ENCODE data around the gene EML4.

Gene EML4

GRCh38 chr2:42224422-42225067 lies 55.4 kb downstream of the EML4 start:
- Histone ChIP-seq H3K4me2 (peak overlapping the region in 2 of 11 experiments; percentile 44 to 47; a peak in 3 of 22 replicates), H3K27ac (no peak overlapping the region), H3K4me1 (peaks cover 0 to 26% (median 5%) of the 10 kb centered on the region in 10 experiments; a peak in 12 of 20 replicates), H3K36me3 (peaks cover 0 to 13% (median 6%) of the 10 kb centered on the region in 11 experiments; a peak in 7 of 22 replicates), H3K27me3 (no peaks in the 10 kb centered on the region), H3K4me3 (no peak overlapping the region), H3K9ac (no peak overlapping the region), H3K9me3 (replicated peaks in 1 of 11) (no peaks in the 10 kb centered on the region), H4K20me1 (peaks cover 0 to 86% (median 24%) of the 10 kb centered on the region in 11 experiments; a peak in 9 of 22 replicates)
- no peak for TF ChIP-seq Cebpa-rat (IDR thresholded peaks at IDR 0.05)

DNA sequence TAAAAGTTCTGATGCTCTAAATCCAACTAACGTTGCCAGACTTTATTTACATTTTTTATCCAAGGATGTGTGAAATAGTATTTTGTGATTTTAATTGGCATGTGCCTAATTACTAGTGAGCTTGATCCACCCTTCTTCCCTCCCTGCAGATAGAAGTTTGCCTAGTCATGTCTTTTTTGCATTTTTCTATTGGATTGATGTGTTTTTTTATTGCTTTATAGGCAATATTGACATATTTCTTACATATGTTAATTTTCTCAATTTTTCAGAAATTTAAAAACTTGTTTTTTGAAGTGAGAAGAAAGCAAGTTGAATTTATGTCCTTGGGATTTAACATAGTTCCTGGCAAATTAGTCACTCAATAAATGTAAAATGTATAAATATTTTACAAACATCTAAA lies 56.4 kb downstream of the EML4 start:
- Histone ChIP-seq H3K4me2 (no peak overlapping the region), H3K4me3 (no peak overlapping the region), H3K27me3 (no peaks in the 10 kb centered on the region), H3K9ac (no peak overlapping the region), H3K4me1 (peaks cover 0 to 26% (median 10%) of the 10 kb centered on the region in 10 experiments; a peak in 12 of 20 replicates), H4K20me1 (peaks cover 0 to 86% (median 26%) of the 10 kb centered on the region in 11 experiments; a peak in 10 of 22 replicates), H3K27ac (no peak overlapping the region), H3K36me3 (peaks cover 0 to 13% (median 6%) of the 10 kb centered on the region in 11 experiments; a peak in 7 of 22 replicates), H3K9me3 (replicated peaks in 1 of 11) (no peaks in the 10 kb centered on the region)
- TF ChIP-seq Cebpa-rat (IDR thresholded peaks at IDR 0.05), result no peak

- Histone ChIP-seq H3K27me3 (no peaks in the 10 kb centered on the region), H4K20me1 (peaks cover 0 to 94% (median 25%) of the 10 kb centered on the region in 11 experiments; a peak in 11 of 22 replicates), H3K36me3 (peaks cover 0 to 6% (median 0%) of the 10 kb centered on the region in 11 experiments; a peak in 1 of 22 replicates), H3K9me3 (replicated peaks in 1 of 11) (no peaks in the 10 kb centered on the region), H3K27ac (no peak overlapping the region), H3K4me2 (no peak overlapping the region), H3K4me1 (peaks cover 0 to 26% (median 10%) of the 10 kb centered on the region in 10 experiments; a peak in 12 of 20 replicates), H3K4me3 (no peak overlapping the region), H3K9ac (no peak overlapping the region)
- TF ChIP-seq Cebpa-rat (IDR thresholded peaks at IDR 0.05), result no peak
Observed at GRCh38 chr2:42227491-42227890, 58.3 kb downstream of the EML4 start.

GRCh38 chr2:42228101-42228500 lies 58.9 kb downstream of the EML4 start:
- TF ChIP-seq Cebpa-rat (IDR thresholded peaks at IDR 0.05), result no peak
- Histone ChIP-seq H3K27me3 (no peaks in the 10 kb centered on the region), H3K36me3 (peaks cover 0 to 6% (median 0%) of the 10 kb centered on the region in 11 experiments; a peak in 1 of 22 replicates), H3K9me3 (replicated peaks in 1 of 11) (no peaks in the 10 kb centered on the region), H4K20me1 (peaks cover 0 to 94% (median 31%) of the 10 kb centered on the region in 11 experiments; a peak in 11 of 22 replicates), H3K9ac (no peak overlapping the region), H3K4me2 (no peak overlapping the region), H3K27ac (no peak overlapping the region), H3K4me3 (no peak overlapping the region), H3K4me1 (peaks cover 0 to 23% (median 10%) of the 10 kb centered on the region in 10 experiments; a peak in 12 of 20 replicates)

DNA sequence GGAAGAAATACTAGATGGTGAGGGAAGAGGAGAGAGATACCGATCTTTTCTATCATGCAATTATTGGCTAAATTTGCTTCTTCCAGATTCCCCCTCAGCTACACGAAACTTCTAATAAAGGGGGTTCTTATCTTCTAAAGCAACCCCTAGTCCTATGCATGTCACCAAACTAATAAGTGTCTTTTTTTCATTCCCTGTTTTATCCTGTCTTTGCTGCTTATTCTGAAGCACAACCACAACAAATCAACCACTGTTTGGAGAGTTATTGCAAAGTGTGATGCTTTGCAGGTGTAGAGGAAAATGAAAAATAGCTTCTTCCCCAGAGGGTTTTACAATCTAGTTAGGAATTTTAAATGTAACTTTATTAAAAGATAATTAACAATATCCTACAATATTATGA lies 60.8 kb downstream of the EML4 start:
- H4K20me1 ChIP-seq, result peaks cover 4 to 93% (median 44%) of the 10 kb centered on the region in 11 experiments; a peak in 13 of 22 replicates
- no peak for TF ChIP-seq Cebpa-rat (IDR thresholded peaks at IDR 0.05)

DNA sequence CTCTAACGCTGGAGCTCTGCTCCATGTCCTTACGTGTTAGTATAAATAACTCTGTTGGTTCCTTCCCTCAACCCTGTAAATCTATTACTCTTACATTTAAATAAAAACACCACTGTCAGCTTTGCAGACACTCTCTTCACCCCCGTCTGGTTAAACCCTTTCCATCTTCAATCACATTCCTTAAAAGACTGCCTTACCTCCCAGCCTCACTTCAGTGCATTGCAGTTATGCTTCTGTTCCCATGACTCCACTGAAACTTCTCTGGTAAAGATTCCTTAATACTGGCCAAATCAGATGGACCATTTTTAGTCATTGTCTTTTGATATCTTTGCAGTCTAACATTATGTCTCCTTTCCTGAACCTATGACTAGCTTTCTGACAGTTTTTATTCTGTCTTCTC lies 61.7 kb downstream of the EML4 start:
- Histone ChIP-seq H3K9ac (no peak overlapping the region), H3K4me1 (peaks cover 0 to 10% (median 3%) of the 10 kb centered on the region in 10 experiments; a peak in 5 of 20 replicates)

More for the DNA sequence above, 60.8 kb downstream of the EML4 start:
- no peaks in the 10 kb centered on the region for H3K27me3 ChIP-seq
- H3K4me3 ChIP-seq, result no peak overlapping the region
- peaks cover 0 to 7% (median 0%) of the 10 kb centered on the region in 11 experiments; a peak in 2 of 22 replicates for H3K36me3 ChIP-seq
- no peak overlapping the region for H3K27ac ChIP-seq
- peaks cover 0 to 10% (median 3%) of the 10 kb centered on the region in 10 experiments; a peak in 5 of 20 replicates for H3K4me1 ChIP-seq
- no peaks in the 10 kb centered on the region for H3K9me3 ChIP-seq (replicated peaks in 1 of 11)
- H3K9ac ChIP-seq, result no peak overlapping the region
- H3K4me2 ChIP-seq, result 0 out of 22 replicates have a peak overlapping the region, but pooled peaks of 2 of the 11 experiments have one; percentile 3 to 25

DNA sequence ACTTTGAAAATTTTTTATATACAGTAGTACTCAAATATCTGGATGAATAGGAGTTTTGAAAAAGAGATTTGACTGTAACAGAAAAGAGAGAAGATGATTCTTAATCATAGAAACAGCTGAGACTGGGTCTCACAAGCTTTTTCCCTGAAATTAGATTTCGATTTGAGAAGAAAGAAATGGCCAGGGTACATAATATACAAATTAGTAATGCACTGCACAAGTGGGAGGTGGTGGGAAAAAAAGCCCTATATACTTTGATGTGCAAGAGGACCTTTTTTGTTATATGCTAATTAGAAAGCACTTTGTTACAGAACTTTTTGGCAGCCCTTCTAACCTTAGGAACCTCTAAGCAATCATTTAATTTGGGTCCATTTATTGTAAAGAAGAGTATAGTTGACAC lies 62.9 kb downstream of the EML4 start:
- TF ChIP-seq Cebpa-rat (IDR thresholded peaks at IDR 0.05), result no peak
- H3K27ac ChIP-seq, result no peak overlapping the region
- H3K36me3 ChIP-seq, result peaks cover 0 to 12% (median 0%) of the 10 kb centered on the region in 11 experiments; a peak in 2 of 22 replicates
- no peak overlapping the region for H3K4me2 ChIP-seq
- H3K4me3 ChIP-seq, result no peak overlapping the region
- H3K27me3 ChIP-seq, result no peaks in the 10 kb centered on the region
- no peaks in the 10 kb centered on the region for H3K9me3 ChIP-seq (replicated peaks in 1 of 11)
- H3K4me1 ChIP-seq, result peaks cover 0 to 10% (median 3%) of the 10 kb centered on the region in 10 experiments; a peak in 5 of 20 replicates
- H3K9ac ChIP-seq, result no peak overlapping the region
- H4K20me1 ChIP-seq, result peaks cover 6 to 97% (median 44%) of the 10 kb centered on the region in 11 experiments; a peak in 14 of 22 replicates

More for the DNA sequence above, 61.7 kb downstream of the EML4 start:
- H4K20me1 ChIP-seq, result peaks cover 6 to 94% (median 44%) of the 10 kb centered on the region in 11 experiments; a peak in 13 of 22 replicates
- H3K4me3 ChIP-seq, result no peak overlapping the region
- no peak for TF ChIP-seq Cebpa-rat (IDR thresholded peaks at IDR 0.05)
- no peaks in the 10 kb centered on the region for H3K27me3 ChIP-seq
- no peak overlapping the region for H3K4me2 ChIP-seq
- H3K36me3 ChIP-seq, result peaks cover 0 to 11% (median 0%) of the 10 kb centered on the region in 11 experiments; a peak in 2 of 22 replicates
- H3K27ac ChIP-seq, result no peak overlapping the region
- no peaks in the 10 kb centered on the region for H3K9me3 ChIP-seq (replicated peaks in 1 of 11)

- Histone ChIP-seq H3K4me1 (peaks cover 0 to 10% (median 0%) of the 10 kb centered on the region in 10 experiments; a peak in 5 of 20 replicates), H3K27ac (no peak overlapping the region), H3K9me3 (replicated peaks in 1 of 11) (no peaks in the 10 kb centered on the region), H3K9ac (no peak overlapping the region), H3K27me3 (no peaks in the 10 kb centered on the region), H3K4me2 (no peak overlapping the region), H3K4me3 (no peak overlapping the region), H4K20me1 (peaks cover 9 to 98% (median 42%) of the 10 kb centered on the region in 11 experiments; a peak in 14 of 22 replicates), H3K36me3 (peaks cover 0 to 9% (median 0%) of the 10 kb centered on the region in 11 experiments; a peak in 1 of 22 replicates)
- TF ChIP-seq Cebpa-rat (IDR thresholded peaks at IDR 0.05), result no peak
Observed at GRCh38 chr2:42233976-42234441, 64.9 kb downstream of the EML4 start.

DNA sequence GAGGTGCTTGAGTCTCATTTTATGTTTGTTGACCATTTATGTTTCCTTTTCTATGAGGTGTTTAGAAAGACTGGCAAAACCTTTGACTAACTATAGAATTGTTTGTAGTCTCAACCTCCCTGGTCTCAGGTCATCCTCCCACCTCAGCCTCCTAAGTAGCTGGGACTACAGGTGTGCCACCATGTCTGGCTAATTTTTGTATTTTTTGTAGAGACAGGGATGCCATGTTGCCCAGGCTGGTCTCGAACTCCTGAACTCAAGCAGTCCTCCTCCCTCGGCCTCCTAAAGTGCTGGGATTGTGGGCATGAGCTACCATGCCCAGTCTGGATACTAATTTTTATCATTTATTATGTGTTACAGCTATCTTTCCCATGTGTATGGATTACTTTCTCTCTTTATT lies 67.8 kb downstream of the EML4 start:
- Histone ChIP-seq H3K9ac (no peak overlapping the region), H3K4me1 (peaks cover 8 to 15% (median 13%) of the 10 kb centered on the region in 10 experiments; a peak in 19 of 20 replicates), H3K27ac (no peak overlapping the region), H3K4me3 (no peak overlapping the region), H3K4me2 (no peak overlapping the region), H3K27me3 (no peaks in the 10 kb centered on the region), H3K36me3 (peaks cover 0 to 9% (median 0%) of the 10 kb centered on the region in 11 experiments; a peak in 1 of 22 replicates), H3K9me3 (replicated peaks in 1 of 11) (no peaks in the 10 kb centered on the region), H4K20me1 (peaks cover 5 to 98% (median 24%) of the 10 kb centered on the region in 11 experiments; a peak in 14 of 22 replicates)
- TF ChIP-seq Cebpa-rat (IDR thresholded peaks at IDR 0.05), result no peak
